ENCODE data around the gene IL1R2.

IL1R2 gene

DNA sequence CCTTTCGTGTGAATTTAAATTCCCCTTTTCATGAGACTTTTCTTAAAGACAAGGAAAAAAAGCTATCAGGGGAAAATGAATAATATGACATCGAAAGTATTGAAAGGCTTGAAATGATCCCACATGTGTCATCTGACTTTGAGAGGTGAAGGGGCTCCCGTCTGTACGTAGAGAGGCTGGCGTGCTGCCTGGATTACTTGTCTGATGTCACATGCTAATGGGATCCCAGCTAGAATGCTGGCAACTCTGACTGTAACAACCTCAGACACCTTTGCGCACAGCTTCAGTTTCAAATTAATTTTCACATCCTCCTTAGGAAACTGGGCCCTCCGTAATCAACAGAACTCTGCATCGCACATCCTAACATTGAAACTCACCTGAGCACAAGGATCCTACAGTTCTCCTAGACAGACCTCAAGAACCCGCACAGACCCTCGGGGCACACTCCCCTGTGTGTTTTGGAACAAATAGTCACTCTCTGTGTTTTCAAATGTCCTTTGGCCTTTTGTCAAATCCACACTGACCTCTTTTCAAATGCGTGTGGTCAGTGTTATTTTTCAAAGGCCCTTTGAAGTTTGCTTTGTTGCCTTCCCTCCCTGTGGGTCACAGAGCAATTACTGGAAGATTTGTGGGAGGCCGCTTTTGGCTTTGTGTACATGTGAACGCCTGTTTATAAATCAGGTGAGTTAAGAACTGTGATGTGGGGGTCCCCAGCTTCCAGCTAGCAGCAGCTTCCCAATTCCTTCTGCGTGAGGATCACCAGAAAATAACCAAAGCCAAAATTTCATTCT, 65.9 kb downstream of the IL1R2 start:
- Histone ChIP-seq H3K4me3 (replicated peaks; ENCODE audit: insufficient read depth, low read length) (no peak overlapping the region), H3K27me3 (ENCODE audit: insufficient read depth, poor library complexity, severe bottlenecking) (no peaks in the 10 kb centered on the region), H3K27ac (replicated peaks) (no peak overlapping the region)
- DNase-seq (ENCODE audit: low read depth in 1 of 2, low spot score in 1 of 2), result no peak
- TF ChIP-seq POLR2AphosphoS5 (IDR thresholded peaks at IDR 0.05; ENCODE audit: low read depth) (no peak), SPI1 (IDR thresholded peaks at IDR 0.05; ENCODE audit: borderline replicate concordance, low read depth) (no peak), REST (IDR thresholded peaks at IDR 0.05; ENCODE audit: insufficient replicate concordance, low read depth) (no peak)

GRCh38 chr2:102058293-102058833, 66.6 kb downstream of the IL1R2 start:
- Histone ChIP-seq H3K27me3 (ENCODE audit: insufficient read depth, poor library complexity, severe bottlenecking) (no peaks in the 10 kb centered on the region), H3K27ac (replicated peaks) (no peak overlapping the region), H3K4me3 (replicated peaks; ENCODE audit: insufficient read depth, low read length) (no peak overlapping the region)
- TF ChIP-seq GABPA (IDR thresholded peaks at IDR 0.05; ENCODE audit: low read depth) (no peak), POLR2AphosphoS5 (IDR thresholded peaks at IDR 0.05; ENCODE audit: low read depth) (no peak), SPI1 (IDR thresholded peaks at IDR 0.05; ENCODE audit: borderline replicate concordance, low read depth) (no peak), REST (IDR thresholded peaks at IDR 0.05; ENCODE audit: insufficient replicate concordance, low read depth) (no peak)
- TF ChIP-seq, protein P1, sequence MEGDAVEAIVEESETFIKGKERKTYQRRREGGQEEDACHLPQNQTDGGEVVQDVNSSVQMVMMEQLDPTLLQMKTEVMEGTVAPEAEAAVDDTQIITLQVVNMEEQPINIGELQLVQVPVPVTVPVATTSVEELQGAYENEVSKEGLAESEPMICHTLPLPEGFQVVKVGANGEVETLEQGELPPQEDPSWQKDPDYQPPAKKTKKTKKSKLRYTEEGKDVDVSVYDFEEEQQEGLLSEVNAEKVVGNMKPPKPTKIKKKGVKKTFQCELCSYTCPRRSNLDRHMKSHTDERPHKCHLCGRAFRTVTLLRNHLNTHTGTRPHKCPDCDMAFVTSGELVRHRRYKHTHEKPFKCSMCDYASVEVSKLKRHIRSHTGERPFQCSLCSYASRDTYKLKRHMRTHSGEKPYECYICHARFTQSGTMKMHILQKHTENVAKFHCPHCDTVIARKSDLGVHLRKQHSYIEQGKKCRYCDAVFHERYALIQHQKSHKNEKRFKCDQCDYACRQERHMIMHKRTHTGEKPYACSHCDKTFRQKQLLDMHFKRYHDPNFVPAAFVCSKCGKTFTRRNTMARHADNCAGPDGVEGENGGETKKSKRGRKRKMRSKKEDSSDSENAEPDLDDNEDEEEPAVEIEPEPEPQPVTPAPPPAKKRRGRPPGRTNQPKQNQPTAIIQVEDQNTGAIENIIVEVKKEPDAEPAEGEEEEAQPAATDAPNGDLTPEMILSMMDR (IDR thresholded peaks at IDR 0.05; ENCODE audit: insufficient read depth, low read length), result no peak
- DNase-seq (ENCODE audit: low read depth in 1 of 2, low spot score in 1 of 2), result no peak

GRCh38 chr2:102059151-102059550, 67.4 kb downstream of the IL1R2 start:
- DNase-seq (ENCODE audit: low read depth in 1 of 2, low spot score in 1 of 2), result no peak
- no peaks in the 10 kb centered on the region for H3K27me3 ChIP-seq (ENCODE audit: insufficient read depth, poor library complexity, severe bottlenecking)
- H3K27ac ChIP-seq (replicated peaks), result no peak overlapping the region
- H3K4me3 ChIP-seq (replicated peaks; ENCODE audit: insufficient read depth, low read length), result no peak overlapping the region
- TF ChIP-seq SPI1 (IDR thresholded peaks at IDR 0.05; ENCODE audit: borderline replicate concordance, low read depth) (no peak), GABPA (IDR thresholded peaks at IDR 0.05; ENCODE audit: low read depth) (no peak), REST (IDR thresholded peaks at IDR 0.05; ENCODE audit: insufficient replicate concordance, low read depth) (no peak), POLR2AphosphoS5 (IDR thresholded peaks at IDR 0.05; ENCODE audit: low read depth) (no peak)
- TF ChIP-seq, protein P1 (IDR thresholded peaks at IDR 0.05; ENCODE audit: insufficient read depth, low read length), result no peak

Data from HL-60 (cell line).